Spinal cord (tissue), 10 donors: ENCODE data around the gene TXNDC17. TPM values are rescaled to one million over a fixed set of nuclear protein-coding genes. Genes with fewer than 3 reads are reported as not detected.
"Not testable (repeated sequence)": the region's sequence is repeated elsewhere in the genome, so short reads cannot be mapped to it uniquely, and the experiment has no call there.

Experiments used
- DNase-seq, 6 donors: peaks; one replicate each; pipeline versions ENCODE4 v3.0.0 to v3.0.0-alpha.2; 2013 to 2015; ENCODE audit warnings: low spot score in 6 of 6, low read depth in 4 of 6
- H3K27ac ChIP-seq: one replicate; pipeline ENCODE4 v1.5.1; 2013; ENCODE audit warnings: low read depth, low read length, control low read depth
- H3K27me3 ChIP-seq: one replicate; pipeline ENCODE4 v1.6.1; 2013; ENCODE audit warnings: low read length; ENCODE audit not compliant: control insufficient read depth, insufficient read depth
- H3K36me3 ChIP-seq: one replicate; pipeline ENCODE4 v1.6.1; 2013; ENCODE audit warnings: low read length; ENCODE audit not compliant: control insufficient read depth, insufficient read depth
- H3K4me1 ChIP-seq: one replicate; pipeline ENCODE4 v1.6.1; 2013; ENCODE audit warnings: low read length; ENCODE audit not compliant: control insufficient read depth, insufficient read depth
- H3K4me3 ChIP-seq: one replicate; pipeline ENCODE4 v1.5.1; 2013; ENCODE audit warnings: low read depth, low read length, control low read depth
- H3K9me3 ChIP-seq: one replicate; pipeline ENCODE4 v1.6.1; 2013; ENCODE audit warnings: low read length; ENCODE audit not compliant: control insufficient read depth, insufficient read depth
- WGBS: methylation state at CpG from one replicate; pipeline ENCODE4 v1.1.5; 2013; ENCODE audit warnings: missing lambda C conversion rate; ENCODE audit not compliant: insufficient coverage; 5-methylcytosine and 5-hydroxymethylcytosine counted together
- polyA plus RNA-seq, 2 donors: library from polyadenylated mRNA; unstranded; fragments of 120-200 nt; gene quantifications; one replicate each; pipeline ENCODE4 v1.2.1, GENCODE V29; 2013; ENCODE audit not compliant: insufficient read length in 2 of 2
- total RNA-seq, 2 donors: library from RNA; depleted of rRNA in 1 of 2; stranded (reverse); fragments of 120-200 nt in 1 of 2; fragments of >200 nt in 1 of 2; gene quantifications; one replicate each; pipeline versions ENCODE4 v1.2.3 to v1.2.4, GENCODE V29; 2013 to 2014
- donor health status: healthy.

Gene TXNDC17
- total and polyA plus RNA-seq, 4 donors: 23.6 to 71.6 (median 67.2) TPM

GRCh38 chr17:6641247-6641863 is 495 bp downstream of the TXNDC17 start:
- Histone ChIP-seq H3K9me3 (no peaks in the 10 kb centered on the region), H3K4me1 (peaks cover 35% of the 10 kb centered on the region), H3K27ac (peak overlapping the region; percentile 94), H3K27me3 (no peaks in the 10 kb centered on the region), H3K36me3 (peaks cover 29% of the 10 kb centered on the region), H3K4me3 (peak overlapping the region; percentile 88)
- no peak for DNase-seq
- WGBS: 6% methylated on average over 18 of the region's 20 CpGs

DNA sequence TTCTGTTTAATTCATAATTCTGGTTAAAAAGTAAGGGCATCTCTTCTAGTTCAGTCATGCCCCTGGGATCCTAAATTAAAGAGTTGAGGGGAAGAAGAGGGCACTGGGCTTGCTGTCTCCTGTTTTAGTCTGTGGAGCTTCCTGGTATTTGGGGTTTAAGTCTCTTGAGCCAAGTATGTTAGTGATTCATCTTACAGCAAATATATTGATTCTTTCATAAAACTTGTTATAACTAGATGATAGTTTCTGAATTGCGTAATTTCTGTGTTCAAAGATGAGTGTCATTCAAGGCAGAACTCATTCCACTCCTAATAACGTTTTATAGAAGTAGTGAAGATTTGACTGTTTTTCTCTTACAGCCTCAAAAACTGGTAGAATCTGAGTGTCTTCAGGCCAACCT is 1.7 kb downstream of the TXNDC17 start:
- WGBS: no CpG with 5 or more reads among the region's 2 CpGs
- H3K27ac ChIP-seq: no peak overlapping the region
- H3K36me3 ChIP-seq: peaks cover 21% of the 10 kb centered on the region
- DNase-seq: no peak
- no peak overlapping the region for H3K4me3 ChIP-seq
- no peaks in the 10 kb centered on the region for H3K27me3 ChIP-seq
- no peaks in the 10 kb centered on the region for H3K9me3 ChIP-seq
- H3K4me1 ChIP-seq: peaks cover 29% of the 10 kb centered on the region

DNA sequence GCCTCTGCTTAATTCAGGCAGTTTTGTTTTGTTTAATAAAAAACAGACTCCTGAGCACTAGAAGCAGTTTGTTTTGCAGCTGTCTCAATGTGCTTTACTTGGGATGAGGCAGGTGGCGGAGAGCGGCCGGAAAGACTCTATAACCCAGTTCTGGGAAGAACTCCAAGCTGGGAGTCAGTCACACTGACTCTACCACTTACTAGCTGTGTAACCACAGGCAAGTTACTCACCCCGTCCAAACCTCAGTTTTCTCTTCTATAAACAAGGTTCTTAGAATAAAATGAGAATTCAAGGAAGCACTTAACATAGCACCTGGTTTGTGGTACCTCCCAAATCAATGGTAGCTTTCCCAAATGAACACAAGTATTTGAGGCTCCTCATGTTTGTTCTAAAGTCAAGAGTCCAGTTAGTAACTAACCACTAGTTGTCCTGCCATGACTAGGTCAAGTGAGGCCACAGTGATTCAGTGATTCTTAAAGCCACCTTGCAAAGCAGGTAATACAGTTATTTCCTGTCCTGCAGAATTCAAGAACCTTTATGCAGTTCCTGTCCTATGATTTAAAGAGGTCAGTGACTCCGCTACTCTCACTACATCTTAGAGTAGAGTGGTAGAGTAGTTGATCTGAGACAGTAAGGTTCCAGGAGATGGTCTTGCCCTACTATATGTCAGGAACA is 2.7 kb downstream of the TXNDC17 start:
- H3K4me1 ChIP-seq: peaks cover 20% of the 10 kb centered on the region
- WGBS: no CpG with 5 or more reads among the region's 5 CpGs
- H3K4me3 ChIP-seq: no peak overlapping the region
- H3K9me3 ChIP-seq: no peaks in the 10 kb centered on the region
- H3K27ac ChIP-seq: no peak overlapping the region
- H3K36me3 ChIP-seq: peaks cover 12% of the 10 kb centered on the region
- no peaks in the 10 kb centered on the region for H3K27me3 ChIP-seq
- no peak for DNase-seq

DNA sequence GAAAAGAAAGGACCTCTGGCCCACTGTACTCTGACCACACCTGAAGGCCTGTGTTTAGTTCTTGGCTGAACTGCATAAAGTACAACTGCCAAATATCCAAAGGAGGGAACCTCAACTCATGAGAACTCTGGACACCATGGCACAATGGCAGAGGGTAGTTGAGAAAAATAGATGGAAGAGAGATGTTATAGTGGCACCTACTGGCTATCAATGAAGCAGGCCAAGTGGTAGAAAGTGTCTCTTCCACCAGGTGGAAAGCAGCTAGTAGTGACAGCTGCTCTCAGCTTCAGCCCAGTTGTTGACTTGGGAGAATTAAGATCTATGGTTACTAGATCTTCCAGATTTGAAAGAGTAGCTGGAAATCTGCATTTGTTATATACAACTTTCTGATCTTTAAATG is 7.3 kb downstream of the TXNDC17 start:
- Histone ChIP-seq H3K4me3 (no peak overlapping the region), H3K9me3 (no peaks in the 10 kb centered on the region), H3K36me3 (peaks cover 9% of the 10 kb centered on the region), H3K27me3 (peaks cover 4% of the 10 kb centered on the region), H3K27ac (no peak overlapping the region), H3K4me1 (peaks cover 12% of the 10 kb centered on the region)
- no peak for DNase-seq

DNA sequence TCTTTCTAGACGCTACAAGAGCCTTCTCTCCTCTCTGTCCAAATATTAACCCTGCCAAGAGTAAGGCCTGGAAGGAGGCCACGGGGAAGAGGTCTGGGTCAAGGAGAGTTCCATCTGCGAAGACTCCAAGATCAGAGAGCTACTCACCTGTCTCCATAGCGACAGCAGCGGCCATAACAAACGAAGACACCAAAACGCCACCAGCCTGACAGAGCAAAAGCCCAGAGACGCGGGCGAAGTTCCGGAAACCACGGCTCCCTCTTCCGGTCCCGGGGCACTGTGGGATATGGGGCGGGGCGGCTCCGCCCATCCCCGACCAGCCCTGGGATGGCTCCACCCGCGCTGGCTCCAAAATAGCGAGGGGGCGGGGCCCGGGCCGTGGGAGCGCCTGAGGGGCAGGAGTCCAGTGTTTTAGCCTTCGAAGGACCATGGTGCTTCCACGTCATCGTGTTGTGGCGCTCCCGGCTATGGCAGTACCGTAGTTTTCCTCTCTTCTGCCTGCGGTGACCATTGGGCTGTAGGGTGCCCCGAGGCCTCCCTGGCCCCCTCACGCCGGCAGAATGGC is 10.6 kb downstream of the TXNDC17 start, which contains the start of the genes C17orf100 and MED31:
TSS of gene C17orf100 (plus strand) at position 409 of the 565 bp plus-strand sequence. CDS start at position 561, 152 bp downstream.
TSS of gene MED31 (minus strand) at position 252 of the 565 bp plus-strand sequence. CDS start at position 175, 77 bp downstream.
- H3K4me3 ChIP-seq: peak within 1 kb of the TSS; percentile 92
- under 1% methylated on average over 34 of the region's 35 CpGs for WGBS
- H3K27ac ChIP-seq: peak within 1 kb of the TSS; percentile 82
- H3K4me1 ChIP-seq: peaks cover 33% of the 10 kb centered on the region
- H3K9me3 ChIP-seq: no peaks in the 10 kb centered on the region
- DNase-seq: peak; percentile 79 to 97 (median 86)
- H3K36me3 ChIP-seq: peaks cover 6% of the 10 kb centered on the region
- H3K27me3 ChIP-seq: peaks cover 24% of the 10 kb centered on the region

- H3K27ac ChIP-seq: peak overlapping the region; percentile 82
Observed at GRCh38 chr17:6651919-6652452, 11.1 kb downstream of the TXNDC17 start.

GRCh38 chr17:6654841-6655731 is 14.2 kb downstream of the TXNDC17 start:
- WGBS: 15% methylated on average over 36 of the region's 46 CpGs
- peaks cover 4% of the 10 kb centered on the region for H3K36me3 ChIP-seq
- H3K4me3 ChIP-seq: peak overlapping the region; percentile 20
- H3K27me3 ChIP-seq: peaks cover 24% of the 10 kb centered on the region
- peak in 2 of 6 donors; percentile 24 to 50 for DNase-seq
- no peak overlapping the region for H3K27ac ChIP-seq
- no peaks in the 10 kb centered on the region for H3K9me3 ChIP-seq
- H3K4me1 ChIP-seq: peaks cover 37% of the 10 kb centered on the region

More at GRCh38 chr17:6651919-6652452, 11.1 kb downstream of the TXNDC17 start:
- Histone ChIP-seq H3K36me3 (peaks cover 4% of the 10 kb centered on the region), H3K4me3 (peak overlapping the region; percentile 92), H3K9me3 (no peaks in the 10 kb centered on the region), H3K4me1 (peaks cover 34% of the 10 kb centered on the region), H3K27me3 (peaks cover 24% of the 10 kb centered on the region)
- 6% methylated on average over 47 of the region's 47 CpGs for WGBS
- peak in 3 of 6 donors; percentile 22 to 64 (median 62) for DNase-seq

- H3K27me3 ChIP-seq: peaks cover 24% of the 10 kb centered on the region
- not testable (repeated sequence) for H3K4me3 ChIP-seq
- 7% methylated on average over 6 of the region's 41 CpGs for WGBS
Observed at GRCh38 chr17:6655732-6656361, 15.0 kb downstream of the TXNDC17 start.

More at GRCh38 chr17:6655732-6656361, 15.0 kb downstream of the TXNDC17 start:
- not testable (repeated sequence) for DNase-seq, H3K36me3 ChIP-seq, H3K27ac ChIP-seq, H3K9me3 ChIP-seq
- H3K4me1 ChIP-seq: peaks cover 37% of the 10 kb centered on the region
